Inferior parietal cortex (tissue), 1 donor: ENCODE measurements around the gene EHMT1.
"Not testable (repeated sequence)": the region's sequence is repeated elsewhere in the genome, so short reads cannot be mapped to it uniquely, and the experiment has no call there.

Source experiments
- DNase-seq: peaks from one replicate; pipeline ENCODE4 v3.0.0-alpha.2; 2016; ENCODE audit errors: extremely low spot score

Gene EHMT1

DNA sequence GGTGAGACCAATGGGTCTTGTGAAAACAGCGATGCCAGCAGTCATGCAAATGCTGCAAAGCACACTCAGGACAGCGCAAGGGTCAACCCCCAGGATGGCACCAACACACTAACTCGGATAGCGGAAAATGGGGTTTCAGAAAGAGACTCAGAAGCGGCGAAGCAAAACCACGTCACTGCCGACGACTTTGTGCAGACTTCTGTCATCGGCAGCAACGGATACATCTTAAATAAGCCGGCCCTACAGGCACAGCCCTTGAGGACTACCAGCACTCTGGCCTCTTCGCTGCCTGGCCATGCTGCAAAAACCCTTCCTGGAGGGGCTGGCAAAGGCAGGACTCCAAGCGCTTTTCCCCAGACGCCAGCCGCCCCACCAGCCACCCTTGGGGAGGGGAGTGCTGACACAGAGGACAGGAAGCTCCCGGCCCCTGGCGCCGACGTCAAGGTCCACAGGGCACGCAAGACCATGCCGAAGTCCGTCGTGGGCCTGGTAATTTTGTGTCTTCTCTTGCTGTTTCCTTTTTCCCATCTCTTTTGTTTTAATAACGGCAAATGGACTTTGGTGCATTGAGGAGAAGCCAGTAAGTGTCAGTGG is 98.0 kb downstream of the EHMT1 start:
- DNase-seq, result no peak

DNA sequence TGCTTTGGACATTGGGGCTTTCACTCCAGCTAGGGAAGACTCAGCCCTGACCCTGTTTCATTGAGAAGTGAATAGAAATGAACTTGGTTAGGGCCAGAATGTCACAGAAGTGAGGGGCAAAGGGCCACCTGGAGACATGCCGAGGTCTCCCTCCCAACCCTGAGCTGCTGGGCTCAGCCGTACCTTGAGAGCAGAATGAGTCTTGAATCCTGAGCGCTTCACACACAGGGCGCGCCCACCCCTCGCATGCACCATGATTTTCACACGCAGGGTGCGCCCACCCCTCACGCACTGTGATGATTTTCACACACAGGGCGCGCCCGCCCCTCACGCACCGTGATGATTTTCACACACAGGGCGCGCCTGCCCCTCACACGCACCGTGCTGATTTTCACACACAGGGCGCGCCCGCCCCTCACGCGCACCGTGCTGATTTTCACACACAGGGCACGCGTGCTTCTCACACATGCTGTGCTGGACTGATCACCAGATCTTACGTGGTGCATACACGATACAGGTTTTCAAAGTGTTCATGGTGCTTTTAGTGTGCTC is 99.0 kb downstream of the EHMT1 start:
- DNase-seq, result no peak

DNA sequence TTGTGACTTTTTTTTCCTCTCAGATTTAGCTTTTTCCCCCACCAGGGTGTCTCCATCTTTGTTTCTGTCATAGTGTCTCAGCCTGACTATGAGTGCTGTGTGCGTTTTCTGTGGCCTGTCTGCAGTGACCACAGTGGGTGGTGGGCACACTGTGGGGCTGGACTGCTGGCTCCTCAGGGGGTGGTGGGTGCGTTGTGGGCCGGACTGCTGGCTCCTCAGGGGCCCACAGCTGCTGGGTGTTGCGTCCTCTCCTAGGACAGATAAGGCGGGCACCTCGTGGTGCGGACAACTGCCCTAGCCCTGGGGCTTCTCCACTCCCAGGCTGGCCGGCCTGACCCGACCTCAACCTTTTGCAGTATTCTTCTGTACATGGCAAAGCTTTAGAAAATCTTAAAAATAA is 100.4 kb downstream of the EHMT1 start:
- DNase-seq, result no peak

DNA sequence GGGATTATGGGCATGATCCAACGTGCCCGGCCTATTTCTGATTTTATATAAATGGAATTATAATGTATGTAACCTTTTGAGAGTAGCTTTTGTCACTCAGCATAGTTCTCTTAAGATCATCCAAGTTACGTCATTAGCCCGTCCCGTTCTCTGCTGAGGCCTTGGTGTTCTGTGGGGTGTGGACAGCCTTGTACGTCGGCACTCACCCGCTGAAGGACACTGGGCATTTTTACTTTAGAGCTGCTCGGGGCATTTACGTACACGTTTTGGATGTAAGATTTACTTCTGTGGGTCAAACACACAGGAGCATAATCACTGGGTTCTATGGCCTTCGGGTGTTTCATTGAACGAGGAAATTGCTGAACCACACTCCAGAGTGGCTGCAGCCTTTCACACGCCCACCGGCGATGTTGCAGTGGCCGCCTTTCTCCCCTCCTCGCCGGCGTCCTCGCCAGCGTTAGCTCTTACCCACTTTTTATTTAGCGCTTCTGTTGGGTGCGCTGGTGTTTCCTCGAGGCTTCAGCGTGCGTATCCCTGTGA is 101.8 kb downstream of the EHMT1 start:
- no peak for DNase-seq

DNA sequence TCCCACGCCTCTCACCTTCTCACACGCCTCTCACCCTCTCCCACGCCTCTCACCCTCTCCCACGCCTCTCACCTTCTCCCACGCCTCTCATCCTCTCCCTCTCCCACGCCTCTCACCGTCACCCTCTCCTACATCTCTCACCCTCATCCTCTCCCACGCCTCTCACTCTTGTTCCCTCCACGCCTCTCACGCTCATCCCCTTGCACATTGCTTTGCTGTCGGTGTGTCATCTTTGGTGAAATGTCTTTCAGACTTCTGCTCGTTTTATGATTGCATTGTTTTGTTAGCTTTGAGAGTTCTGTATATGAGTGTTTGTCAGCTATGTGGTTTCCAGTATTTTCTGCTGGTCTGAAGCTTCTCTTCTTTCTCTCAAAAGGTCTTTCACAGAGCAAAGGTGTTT is 102.7 kb downstream of the EHMT1 start:
- no peak for DNase-seq

DNA sequence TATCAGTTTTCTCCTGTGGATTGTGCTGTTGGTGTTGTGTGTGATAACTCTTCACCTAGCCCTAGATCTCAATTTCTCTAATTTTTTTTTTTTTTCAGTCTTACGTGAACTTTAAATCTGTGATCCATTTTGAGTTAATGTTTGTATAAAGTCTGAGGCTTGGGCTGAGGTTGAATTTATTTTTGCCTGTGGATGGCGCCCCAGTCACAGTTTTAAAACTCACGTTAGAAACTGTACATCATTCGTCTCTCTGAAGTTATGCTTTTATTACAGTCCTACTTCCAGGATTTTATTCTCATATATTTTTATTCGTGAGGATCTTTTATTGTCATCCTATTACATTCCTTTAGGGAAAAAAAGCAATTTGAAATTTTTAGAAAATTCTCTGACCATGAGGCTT is 103.1 kb downstream of the EHMT1 start:
- DNase-seq, result no peak

DNA sequence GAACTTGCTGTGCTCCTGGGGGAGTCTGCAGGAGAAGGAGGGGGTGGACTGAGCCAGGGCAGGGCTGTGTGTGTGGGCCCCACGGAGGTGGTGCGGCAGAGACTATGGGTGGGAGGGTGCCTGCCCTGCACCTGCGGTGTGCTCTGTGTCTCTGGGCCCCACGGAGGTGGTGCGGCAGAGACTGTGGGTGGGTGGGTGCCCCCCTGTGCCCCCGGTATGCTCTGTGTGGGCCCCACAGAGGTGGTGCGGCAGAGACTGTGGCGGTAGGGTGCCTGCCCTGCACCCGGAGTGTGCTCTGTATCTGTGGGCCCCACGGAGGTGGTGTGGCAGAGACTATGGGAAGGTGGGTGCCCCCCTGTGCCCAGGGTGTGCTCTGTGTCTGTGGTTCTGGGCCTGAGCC is 103.7 kb downstream of the EHMT1 start:
- no peak for DNase-seq

DNA sequence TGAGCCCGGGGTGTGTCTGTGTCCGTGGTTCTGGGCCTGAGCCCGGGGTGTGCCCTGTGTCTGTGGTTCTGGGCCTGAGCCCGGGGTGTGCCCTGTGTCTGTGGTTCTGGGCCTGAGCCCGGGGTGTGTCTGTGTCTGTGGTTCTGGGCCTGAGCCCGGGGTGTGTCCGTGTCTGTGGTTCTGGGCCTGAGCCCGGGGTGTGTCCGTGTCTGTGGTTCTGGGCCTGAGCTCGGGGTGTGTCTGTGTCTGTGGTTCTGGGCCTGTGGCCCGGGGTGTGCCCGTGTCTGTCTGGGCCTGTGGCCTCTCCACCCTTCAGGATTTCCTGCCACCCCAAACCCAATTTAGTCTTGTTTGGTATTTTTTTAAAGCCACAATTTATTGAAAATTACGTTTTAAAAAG is 104.6 kb downstream of the EHMT1 start:
- not testable (repeated sequence) for DNase-seq

DNA sequence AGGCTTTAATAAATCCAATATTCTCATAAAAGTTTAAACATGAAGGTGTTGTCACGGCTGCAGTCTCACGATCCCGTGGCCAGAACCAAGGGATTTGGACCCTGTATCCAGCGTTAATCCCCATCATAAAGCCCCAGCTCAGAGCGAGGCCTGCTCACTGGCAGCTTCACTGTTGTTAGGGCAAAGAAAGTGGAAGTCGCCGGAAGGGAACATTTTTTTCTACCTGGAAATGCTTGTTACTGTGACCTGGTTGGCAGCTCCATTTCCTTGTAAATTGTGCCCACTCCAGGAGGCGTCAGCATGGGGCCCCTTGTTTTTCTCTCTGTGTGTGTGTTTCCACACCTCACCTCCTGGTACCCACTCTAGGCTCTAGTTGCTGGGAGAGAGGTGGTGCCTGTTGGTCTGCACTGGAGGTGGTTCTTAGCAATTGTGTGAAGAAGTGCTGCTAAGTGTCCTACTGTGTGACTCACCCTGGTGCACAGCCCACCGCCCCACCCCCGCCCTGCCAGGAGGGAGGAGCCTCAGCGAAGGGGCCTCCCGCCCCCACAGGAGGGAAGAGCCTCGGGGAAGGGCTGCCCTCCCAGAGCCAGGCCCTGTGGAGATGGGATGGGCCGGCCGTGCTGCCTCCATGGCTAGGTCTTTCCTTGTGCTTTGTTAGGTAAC is 105.1 kb downstream of the EHMT1 start:
- no peak for DNase-seq

DNA sequence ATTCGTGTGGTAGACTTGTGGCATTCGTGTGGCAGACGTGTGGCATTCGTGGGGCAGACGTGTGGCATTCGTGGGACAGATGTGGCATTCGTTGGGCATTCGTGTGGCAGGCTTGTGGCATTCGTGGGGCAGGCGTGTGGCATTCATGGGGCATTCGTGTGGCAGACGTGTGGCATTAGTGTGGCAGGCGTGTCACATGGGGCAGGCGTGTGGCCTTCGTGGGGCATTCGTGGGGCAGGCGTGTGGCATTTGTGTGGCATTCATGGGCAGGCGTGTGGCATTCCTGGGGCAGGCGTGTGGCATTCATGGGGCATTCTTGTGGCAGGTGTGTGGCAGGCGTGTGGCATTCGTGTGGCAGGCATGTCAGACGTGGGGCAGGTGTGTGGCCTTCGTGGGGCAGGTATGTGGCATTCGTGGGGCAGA is 106.0 kb downstream of the EHMT1 start:
- DNase-seq, result no peak

DNA sequence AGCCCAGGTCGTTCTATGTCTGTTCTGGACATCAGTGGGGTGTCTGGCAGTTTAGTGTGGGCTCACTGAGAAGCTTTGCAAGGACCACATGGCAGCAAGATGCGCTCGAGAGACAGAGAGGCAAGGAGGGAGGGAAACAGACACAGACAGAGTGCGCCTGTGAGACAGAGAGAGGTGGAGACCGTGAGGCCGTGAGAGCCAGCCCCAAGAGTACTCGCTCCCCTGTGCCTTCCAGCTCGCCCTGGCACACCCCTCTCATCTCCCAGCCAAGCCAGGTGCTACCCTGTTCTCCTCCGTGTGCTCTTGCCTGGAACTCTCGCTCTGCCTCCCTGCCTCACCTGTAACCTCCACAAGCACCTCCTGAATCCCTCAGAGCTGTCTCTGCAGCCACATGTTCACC is 106.8 kb downstream of the EHMT1 start:
- no peak for DNase-seq

DNA sequence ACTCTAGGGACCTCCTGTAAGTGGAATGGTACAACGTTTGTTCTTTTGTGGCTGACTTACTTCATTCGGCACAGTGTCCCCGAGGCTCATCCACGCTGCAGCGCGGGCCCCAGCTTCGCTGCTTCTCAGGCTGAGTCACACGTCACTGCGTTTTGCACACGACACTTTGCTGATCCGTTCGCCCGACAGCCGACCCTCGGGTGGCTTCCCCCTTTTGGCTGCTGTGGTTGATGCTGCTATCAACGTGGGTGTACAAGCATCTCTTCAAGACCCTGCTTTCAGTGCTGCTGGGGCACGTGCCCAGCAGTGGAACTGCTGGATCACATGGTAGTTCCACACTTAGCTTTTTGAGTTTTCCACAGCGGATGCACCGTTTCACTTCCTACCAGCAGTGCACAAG is 107.5 kb downstream of the EHMT1 start:
- DNase-seq, result not testable (repeated sequence)

DNA sequence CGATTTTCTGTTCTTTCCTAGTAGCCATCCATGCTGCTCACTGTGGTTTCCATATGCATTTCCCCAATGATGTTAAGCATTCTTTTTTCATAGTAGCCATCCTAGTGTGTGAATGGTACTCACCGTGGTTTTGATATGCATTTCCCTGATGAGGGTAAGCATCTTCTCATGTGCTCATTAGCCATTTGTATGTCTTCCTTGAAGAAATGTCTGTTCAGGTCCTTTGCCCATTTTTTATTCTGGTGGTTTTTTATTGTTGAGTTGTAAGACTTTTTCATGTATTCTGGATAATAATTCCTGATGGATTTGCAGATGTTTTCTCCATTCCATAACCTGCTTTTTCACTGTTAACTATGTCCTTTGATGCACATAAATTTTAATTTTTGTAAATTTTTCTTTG is 108.0 kb downstream of the EHMT1 start:
- no peak for DNase-seq

DNA sequence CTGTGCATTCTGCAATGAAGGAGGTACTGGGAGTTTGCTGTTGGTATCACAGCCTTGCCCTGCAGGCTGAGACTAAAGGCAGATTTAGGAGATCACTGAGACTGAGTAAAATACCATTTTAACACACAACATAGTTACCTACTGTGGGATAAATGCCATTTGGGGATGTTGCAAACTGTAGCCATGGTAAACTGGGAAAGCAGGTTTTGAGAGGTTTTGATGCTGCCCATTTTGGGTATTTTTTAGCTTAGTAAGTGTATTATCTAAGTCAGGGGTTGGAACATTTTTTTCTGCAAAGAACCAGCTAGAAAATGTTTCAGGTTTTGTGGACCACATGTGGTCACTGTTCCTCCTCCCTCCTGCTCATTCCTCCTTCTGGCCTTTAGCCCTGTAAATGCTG is 108.9 kb downstream of the EHMT1 start:
- DNase-seq, result no peak

DNA sequence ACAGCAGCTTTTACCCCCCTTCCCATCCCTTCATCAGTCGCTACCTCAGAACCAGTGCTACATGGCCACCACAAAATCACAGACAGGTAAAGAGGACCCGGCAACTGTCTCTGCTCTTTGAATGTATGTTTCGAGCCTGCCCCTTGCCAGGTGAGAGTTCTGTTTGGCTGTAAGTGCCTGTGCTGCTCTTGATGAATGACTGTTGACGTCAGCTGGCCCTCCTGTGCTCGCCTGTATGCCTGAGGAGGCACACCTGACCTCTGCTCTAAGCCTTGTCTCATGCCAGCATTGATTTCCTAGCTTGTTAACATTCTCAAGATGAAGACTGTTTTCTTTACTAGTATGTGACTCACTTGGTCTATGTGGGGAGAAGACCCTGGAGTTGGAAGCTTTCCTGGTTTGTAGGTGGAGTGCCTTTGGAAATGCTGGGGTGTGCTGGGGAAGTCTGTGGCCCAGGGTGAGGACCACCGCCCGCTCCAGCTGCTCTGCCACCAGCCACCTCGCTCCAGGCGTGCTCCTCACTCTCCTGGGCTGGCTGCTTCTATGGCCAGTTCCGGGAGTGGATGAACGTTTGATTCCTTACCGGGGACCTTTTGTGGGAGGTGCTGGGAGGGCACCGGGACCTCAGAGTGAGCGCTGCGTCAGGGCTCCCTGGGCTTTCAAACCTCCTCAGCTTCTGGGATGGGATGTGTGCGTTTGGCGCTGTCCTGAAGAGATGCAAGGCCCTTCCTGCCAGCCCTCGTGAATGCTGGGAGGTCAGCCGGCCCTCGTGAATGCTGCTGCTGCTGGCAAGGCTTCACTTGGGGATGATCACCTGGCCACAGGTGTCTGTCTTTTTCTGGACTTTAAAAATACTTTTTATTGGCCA is 109.9 kb downstream of the EHMT1 start:
- DNase-seq, result no peak

DNA sequence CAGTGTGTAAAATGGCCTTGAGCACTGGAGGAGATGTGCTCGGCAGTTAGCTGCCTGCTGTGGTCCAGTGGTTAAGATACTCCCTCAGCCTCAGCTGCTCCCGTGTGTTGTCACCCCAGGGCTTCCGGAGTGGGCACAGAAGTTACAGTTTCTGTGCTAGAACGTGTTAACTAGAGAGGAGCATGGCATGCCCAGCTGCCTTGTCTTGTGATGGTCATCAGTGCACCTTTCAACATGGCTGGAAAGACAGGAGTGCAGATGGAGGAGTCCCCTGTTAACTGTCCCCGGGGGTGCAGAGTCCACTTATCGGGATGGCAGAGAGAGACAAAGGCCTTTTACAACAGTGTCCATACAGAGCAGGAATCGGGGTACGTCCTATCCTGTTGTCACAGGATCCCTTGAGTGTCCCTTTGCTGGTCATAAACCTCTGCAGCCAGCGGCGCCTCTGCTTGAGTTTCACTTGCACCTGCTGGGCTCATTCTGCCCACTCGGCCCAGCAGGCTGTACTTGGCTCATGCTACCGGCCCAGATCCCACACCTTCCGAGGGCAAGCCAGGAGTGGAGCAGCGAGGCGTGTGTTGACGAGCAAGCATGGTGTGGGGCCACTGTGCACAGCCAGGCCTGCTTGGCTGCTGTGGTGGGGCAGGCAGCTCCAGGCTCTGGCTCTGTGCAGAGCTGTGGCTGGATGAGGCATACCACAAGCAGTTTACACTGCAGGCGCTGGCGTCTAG is 112.6 kb downstream of the EHMT1 start:
- DNase-seq, result no peak

DNA sequence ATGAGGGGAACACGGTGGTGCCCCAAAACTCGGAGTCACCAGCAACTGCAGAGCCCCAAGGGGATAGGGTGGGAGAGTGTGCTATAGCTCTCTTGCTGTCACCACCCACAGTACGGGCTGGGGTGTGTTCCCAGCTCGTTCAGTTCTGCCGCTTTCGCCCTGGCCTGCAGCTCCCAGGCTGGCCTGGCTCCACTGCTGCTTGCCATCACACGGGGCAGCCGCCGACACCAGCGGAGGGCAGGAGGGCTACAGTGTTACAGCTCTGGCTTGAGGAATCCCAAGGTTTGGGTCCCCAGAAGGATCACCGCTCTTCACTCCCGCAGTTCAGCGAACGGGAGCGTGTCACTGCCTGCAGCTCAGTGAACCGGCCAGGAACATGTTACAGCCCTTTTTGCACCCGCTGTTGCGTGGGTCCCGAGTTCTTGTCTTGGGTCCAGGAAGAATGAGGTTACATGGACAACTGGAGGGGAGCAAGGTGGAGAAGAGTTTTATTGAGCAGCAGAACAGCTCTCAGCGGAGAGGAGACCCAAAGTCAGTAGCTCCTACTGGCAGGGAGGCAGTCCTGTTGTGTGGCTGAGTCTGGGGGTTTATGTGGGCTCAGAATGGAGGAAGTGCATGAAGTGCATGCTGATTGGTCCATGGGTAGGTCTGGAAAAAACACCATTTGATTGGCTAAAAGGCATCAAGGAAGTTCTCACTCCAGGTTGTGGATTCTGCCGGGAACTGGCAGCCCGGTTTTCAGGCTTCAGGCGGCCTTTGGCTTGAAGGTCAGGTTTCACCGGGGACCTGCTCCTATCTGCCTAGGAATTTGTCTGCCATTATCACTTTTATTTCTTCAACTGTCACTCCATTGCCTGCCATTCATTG is 113.4 kb downstream of the EHMT1 start:
- no peak for DNase-seq

DNA sequence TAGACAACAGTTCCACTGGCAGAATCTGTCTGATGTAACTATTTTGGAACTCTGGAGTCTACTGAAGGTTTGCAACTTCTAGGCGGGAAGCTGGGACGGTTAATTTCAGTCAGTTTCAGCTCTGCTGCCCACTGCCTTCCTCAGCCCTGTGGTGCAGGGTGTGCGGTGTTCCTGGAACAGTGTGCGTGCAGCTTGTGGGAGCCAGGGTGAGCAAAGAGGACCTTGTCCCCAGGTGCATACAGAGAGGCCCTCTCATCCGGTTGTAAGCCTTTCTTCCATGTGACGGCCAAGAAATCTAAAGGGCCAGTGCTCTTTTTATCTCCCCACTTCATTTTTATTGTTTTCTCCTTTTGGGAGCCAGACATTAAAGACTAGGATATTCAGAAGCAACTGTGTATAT is 114.6 kb downstream of the EHMT1 start:
- no peak for DNase-seq

DNA sequence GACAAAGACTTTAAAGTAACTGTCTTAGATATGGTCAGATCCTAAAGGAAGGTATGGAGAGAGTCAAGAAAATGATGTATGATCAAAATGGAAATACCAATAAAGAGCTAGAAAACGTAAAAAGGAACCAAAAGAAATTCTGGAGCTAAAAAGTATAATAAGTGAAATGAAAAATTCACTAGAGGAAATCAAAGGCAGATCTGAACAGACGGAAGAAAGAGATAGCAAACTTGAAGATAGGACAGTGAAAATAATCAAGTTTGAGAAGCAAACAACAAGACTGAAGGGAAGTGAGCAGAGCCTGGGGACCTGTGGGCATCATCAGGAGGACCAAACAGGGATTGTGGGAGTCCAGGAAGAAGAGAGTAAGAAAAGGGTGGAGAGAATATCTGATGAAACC is 115.4 kb downstream of the EHMT1 start:
- DNase-seq, result no peak

DNA sequence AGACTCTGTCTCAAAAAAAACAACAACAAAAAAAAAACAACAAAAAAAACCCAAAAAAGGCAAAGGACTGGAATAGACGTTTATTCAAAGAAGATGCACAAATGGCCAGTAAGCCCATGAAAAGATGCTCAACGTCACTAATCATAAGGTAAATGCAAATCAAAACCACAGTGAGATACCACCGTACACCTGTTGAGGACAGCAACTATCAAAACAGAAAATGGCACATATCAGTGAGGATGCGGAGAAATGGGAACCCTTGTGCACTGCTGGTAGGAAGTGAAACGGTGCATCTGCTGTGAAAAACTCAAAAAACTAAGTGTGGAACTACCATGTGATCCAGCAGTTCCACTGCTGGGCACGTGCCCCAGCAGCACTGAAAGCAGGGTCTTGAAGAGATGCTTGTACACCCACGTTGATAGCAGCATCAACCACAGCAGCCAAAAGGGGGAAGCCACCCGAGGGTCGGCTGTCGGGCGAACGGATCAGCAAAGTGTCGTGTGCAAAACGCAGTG is 119.4 kb downstream of the EHMT1 start:
- not testable (repeated sequence) for DNase-seq
